ENCODE data around the gene EGFL7. TPM values are rescaled to one million over a fixed set of nuclear protein-coding genes. Genes with fewer than 3 reads are reported as not detected.

EGFL7 gene
- polyA plus RNA-seq, 1 experiment = 3.9 TPM

DNA sequence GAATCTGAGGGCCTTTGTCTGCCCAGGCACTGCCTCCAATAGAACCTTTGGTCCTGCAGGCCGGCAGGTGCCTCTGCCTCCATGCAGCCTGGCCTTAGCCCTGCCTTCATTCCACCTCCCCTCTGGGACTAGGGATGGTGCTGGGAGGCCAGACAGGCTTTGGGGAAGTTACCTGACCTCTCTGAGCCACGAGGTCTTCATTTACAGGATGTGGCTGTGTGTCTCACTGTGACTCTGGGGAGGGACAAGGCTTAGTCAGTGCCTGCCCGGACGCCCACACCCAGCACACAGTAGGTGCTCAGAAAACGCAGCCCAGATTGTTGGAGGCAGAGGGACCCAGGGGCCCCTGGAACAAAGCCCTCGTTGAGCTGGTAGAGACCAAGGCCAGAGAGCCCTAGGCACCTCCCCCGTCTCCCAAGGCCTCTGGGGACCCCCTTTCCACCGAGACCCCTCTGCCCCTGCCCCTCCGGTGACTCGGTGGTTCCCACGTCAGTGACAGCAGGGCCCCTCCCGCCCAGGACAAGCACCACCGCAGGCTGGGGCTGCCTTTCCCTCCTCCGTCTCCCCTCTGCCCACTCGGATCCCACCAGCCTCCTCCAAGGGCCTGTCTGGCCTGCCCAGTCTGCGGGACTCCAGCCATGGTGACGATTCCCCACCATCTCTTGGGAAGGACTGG, 46.9 kb upstream of the EGFL7 start:
- Histone ChIP-seq H3K27ac (ENCODE audit: low read depth, low read length) (no peak overlapping the region), H3K27me3 (ENCODE audit: control insufficient read depth, insufficient read depth, low read length) (no peaks in the 10 kb centered on the region), H3K4me3 (ENCODE audit: low read depth, low read length) (no peak overlapping the region), H3K9me3 (ENCODE audit: control insufficient read depth, insufficient read depth, low read length) (peaks cover 2% of the 10 kb centered on the region; the same call in 1 of the 2 replicates)
- TF ChIP-seq, protein P1, sequence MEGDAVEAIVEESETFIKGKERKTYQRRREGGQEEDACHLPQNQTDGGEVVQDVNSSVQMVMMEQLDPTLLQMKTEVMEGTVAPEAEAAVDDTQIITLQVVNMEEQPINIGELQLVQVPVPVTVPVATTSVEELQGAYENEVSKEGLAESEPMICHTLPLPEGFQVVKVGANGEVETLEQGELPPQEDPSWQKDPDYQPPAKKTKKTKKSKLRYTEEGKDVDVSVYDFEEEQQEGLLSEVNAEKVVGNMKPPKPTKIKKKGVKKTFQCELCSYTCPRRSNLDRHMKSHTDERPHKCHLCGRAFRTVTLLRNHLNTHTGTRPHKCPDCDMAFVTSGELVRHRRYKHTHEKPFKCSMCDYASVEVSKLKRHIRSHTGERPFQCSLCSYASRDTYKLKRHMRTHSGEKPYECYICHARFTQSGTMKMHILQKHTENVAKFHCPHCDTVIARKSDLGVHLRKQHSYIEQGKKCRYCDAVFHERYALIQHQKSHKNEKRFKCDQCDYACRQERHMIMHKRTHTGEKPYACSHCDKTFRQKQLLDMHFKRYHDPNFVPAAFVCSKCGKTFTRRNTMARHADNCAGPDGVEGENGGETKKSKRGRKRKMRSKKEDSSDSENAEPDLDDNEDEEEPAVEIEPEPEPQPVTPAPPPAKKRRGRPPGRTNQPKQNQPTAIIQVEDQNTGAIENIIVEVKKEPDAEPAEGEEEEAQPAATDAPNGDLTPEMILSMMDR (IDR thresholded peaks at IDR 0.05; ENCODE audit: low read depth, low read length) = no peak
- ChIA-PET CTCF (no interaction called here), POLR2A (no interaction called here)
- no peak for DNase-seq (ENCODE audit: low read depth, low spot score)

DNA sequence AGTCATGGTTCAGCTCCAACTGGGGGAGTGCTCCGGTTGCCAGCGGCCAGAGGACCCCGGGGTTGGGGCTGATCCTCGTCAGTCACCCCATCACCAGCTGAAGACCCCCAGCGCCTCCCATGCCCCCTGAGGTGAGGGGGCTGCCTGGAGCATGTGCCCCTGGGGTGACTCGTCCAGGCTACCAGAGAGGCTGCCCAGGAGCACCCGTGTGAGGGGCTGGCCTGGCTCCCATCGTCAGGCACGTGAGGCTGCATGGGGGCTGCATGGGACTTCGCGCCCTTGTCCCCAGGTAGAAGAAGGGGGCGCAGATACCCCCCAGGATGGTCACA, 46.4 kb upstream of the EGFL7 start:
- Histone ChIP-seq H3K4me3 (ENCODE audit: low read depth, low read length) (no peak overlapping the region), H3K27ac (ENCODE audit: low read depth, low read length) (no peak overlapping the region), H3K27me3 (ENCODE audit: control insufficient read depth, insufficient read depth, low read length) (no peaks in the 10 kb centered on the region), H3K9me3 (ENCODE audit: control insufficient read depth, insufficient read depth, low read length) (peaks cover 2% of the 10 kb centered on the region; the same call in 1 of the 2 replicates)
- no peak for DNase-seq (ENCODE audit: low read depth, low spot score)
- ChIA-PET POLR2A (no interaction called here), CTCF (no interaction called here)
- TF ChIP-seq, protein P1 (IDR thresholded peaks at IDR 0.05; ENCODE audit: low read depth, low read length) = no peak

DNA sequence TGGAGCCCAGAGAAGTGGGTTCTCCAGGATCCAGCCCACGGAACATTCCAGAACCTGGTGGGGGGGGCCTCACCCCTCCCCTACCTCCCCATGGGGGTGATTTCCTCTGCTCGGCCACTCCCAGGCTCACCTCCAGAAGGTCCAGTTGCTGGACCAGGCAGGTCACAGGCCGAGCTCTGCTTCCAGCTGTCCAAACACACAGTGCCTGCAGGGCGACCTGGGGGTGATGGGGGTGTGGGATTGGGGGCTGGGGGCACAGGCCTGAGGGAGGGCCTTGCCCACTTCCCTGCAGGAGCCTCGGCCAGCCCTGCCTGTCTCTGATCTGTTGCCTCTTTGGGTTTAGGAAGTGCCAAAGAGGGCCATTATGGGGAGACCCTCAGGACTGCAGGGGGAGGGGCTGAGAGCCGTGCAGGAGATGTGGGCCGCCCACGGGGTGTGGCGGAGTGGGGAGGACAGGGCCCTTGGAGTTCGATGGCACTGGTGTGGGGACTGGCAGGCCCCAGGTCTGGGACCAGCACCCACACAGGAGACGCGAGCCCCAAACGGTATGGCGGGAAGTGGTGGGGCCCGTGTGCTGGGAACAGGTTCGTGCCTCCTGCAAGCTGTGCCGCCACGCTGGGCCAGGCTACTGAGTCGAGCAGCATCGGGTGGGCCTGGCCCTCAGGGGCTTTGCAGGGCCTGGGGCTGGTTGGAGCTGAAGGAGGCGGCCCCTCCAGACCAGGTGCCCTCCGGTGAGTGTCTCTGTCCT, 45.6 kb upstream of the EGFL7 start:
- ChIA-PET CTCF (no interaction called here), POLR2A (no interaction called here)
- Histone ChIP-seq H3K27me3 (ENCODE audit: control insufficient read depth, insufficient read depth, low read length) (no peaks in the 10 kb centered on the region), H3K4me3 (ENCODE audit: low read depth, low read length) (no peak overlapping the region), H3K27ac (ENCODE audit: low read depth, low read length) (no peak overlapping the region), H3K9me3 (ENCODE audit: control insufficient read depth, insufficient read depth, low read length) (no peaks in the 10 kb centered on the region; the same call in 1 of the 2 replicates)
- TF ChIP-seq, protein P1 (IDR thresholded peaks at IDR 0.05; ENCODE audit: low read depth, low read length) = no peak
- DNase-seq (ENCODE audit: low read depth, low spot score) = no peak

DNA sequence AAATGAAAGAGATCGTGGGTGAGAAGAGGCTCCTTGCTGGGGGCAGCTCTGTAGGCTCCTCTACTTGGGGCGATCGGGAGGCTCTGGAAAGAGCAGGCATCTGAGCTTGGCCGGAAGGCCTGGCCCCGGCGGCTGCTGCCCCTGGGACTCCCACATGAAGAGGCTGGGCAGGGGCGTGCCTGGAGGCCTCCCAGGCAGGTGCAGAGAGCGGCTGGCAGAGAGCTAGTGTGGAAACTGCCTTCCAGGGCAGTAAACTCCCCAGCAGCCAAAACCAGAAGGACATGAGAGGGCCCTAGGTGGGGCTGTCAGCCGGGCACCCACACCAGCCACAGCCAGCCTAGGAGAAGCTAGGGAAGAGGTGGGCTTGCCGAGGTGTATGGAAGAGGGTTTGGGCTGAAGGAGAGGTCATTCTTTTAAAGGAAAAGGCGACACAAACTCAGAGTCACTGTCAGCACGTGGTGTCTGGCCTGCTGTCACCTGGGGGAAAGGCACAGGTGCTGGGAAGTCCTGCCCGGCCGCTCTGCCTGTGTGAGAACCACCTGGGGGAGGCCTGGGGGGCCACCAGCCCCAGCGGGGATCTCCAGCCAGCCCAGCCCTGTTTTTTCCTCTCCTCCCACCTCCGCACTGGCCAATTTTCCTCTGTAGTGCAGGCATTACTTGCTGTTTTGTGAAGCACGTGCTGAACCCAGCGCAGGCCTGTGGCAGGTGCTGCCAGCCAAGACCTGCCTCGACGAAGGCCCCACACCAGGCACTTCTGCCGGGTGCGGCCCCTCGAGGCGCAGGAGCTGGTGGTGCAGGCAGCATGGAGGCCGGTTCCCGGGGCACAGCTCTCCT, 44.8 kb upstream of the EGFL7 start:
- H3K4me3 ChIP-seq (ENCODE audit: low read depth, low read length) = no peak overlapping the region
- DNase-seq (ENCODE audit: low read depth, low spot score) = no peak
- H3K27ac ChIP-seq (ENCODE audit: low read depth, low read length) = no peak overlapping the region
- no peaks in the 10 kb centered on the region; the same call in 1 of the 2 replicates for H3K9me3 ChIP-seq (ENCODE audit: control insufficient read depth, insufficient read depth, low read length)
- ChIA-PET POLR2A (no interaction called here), CTCF (no interaction called here)
- H3K27me3 ChIP-seq (ENCODE audit: control insufficient read depth, insufficient read depth, low read length) = no peaks in the 10 kb centered on the region
- TF ChIP-seq, protein P1 (IDR thresholded peaks at IDR 0.05; ENCODE audit: low read depth, low read length) = no peak
